ENCODE measurements around the gene NCLN. TPM values are rescaled to one million over a fixed set of nuclear protein-coding genes. Genes with fewer than 3 reads are reported as not detected.
"Not testable (repeated sequence)": the region's sequence is repeated elsewhere in the genome, so short reads cannot be mapped to it uniquely, and the experiment has no call there.

NCLN gene
- total and polyA plus RNA-seq, 9 of the 15 experiments (the other 6 are each of a cell fraction or from before 2014, with no cell fraction given), result 3.8 to 126 (median 39.6) TPM

DNA sequence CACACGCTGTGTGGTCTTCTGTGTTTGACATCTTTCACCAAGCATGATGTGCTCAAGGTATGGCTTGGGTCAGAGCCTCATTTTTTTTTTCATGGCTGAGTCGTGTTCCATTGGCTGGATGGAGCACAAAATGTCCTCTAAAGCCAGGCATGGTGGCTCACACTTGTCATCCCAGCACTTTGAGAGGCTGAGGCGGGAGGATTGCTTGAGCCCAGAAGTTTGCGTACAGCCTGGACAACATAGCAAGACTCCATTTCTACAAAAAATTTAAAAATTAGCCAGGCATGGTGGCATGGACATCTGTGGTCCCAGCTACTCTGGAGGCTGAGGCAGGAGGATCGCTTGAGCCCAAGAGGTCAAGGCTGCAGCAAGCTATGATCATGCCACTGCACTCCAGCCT is 35.8 kb downstream of the NCLN start:
- H2AFZ ChIP-seq (ENCODE audit: low read depth, low read length); ATAC-seq; H3K4me2 ChIP-seq (ENCODE audit: insufficient read depth, low read length); H3K36me3 ChIP-seq (ENCODE audit: control insufficient read depth, insufficient read depth, low read length); H3K9ac ChIP-seq (ENCODE audit: insufficient read depth in 1 of 2, low read depth in 2 of 2, low read length in 2 of 2); H4K20me1 ChIP-seq (replicated peaks; ENCODE audit: control insufficient read depth, insufficient read depth, low read length); H3K4me3 ChIP-seq; FAIRE-seq; intact Hi-C loops (cut with micrococcal nuclease); H3K79me2 ChIP-seq (ENCODE audit: control insufficient read depth, insufficient read depth, low read length); BruUV-seq (replicated peaks); CTCF ChIA-PET (ENCODE audit: low intra/inter-chr PET ratio); DNase-seq (ENCODE audit: extremely low read depth in 1 of 4, low spot score in 3 of 4); H3K27ac ChIP-seq (ENCODE audit: extremely low read depth, low read depth, low read length); H3K9me3 ChIP-seq (replicated peaks; ENCODE audit: control insufficient read depth, insufficient read depth, low read depth, low read length); in situ Hi-C loops (cut with MboI); H3K9me1 ChIP-seq (ENCODE audit: control insufficient read depth, insufficient read depth, low read length): not testable (repeated sequence)
- H3K27me3 ChIP-seq (ENCODE audit: control insufficient read depth in 2 of 2, insufficient read depth in 2 of 2, low read length in 2 of 2), result peaks cover 0 to 10% of the 10 kb centered on the region in 2 experiments; a peak in 2 of 5 replicates
- WGBS (ENCODE audit: insufficient coverage, low coverage, missing lambda C conversion rate), result 9% methylated on average over 5 of the region's 5 CpGs
- TF ChIP-seq ZNF121 (CRISPR knock-in tag; conservative IDR thresholded peaks at IDR 0.05), result peak; percentile 71
- peaks cover 0 to 23% of the 10 kb centered on the region in 2 experiments; a peak in 2 of 5 replicates for H3K4me1 ChIP-seq (replicated peaks in 1 of 2; ENCODE audit: control insufficient read depth in 2 of 2, insufficient read depth in 2 of 2, low read length in 2 of 2)
- POLR2A ChIA-PET, result interaction anchor here (0.7 kb wide), 1 partner anchor 154 kb away, joined by 3 read pairs; no protein-coding TSS in a partner anchor

DNA sequence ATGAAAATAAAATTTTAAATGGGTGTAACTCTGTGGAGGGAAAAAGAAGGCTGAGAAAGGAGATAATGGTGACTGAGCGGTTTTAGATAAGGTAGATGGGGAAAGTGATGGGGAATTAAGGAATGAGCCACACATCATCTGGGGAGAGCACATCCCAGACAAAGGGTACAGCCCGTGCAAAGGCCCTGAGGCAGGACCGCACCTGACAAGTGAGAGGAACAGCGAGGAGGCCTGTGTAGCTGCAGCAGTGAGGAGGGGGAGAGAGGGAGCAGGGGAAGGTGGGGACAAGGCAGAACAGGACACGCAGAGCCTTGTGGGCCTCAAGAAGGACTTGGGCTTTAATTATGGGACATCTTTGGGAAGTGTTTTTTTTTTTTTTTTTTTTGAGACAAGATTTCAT is 37.0 kb downstream of the NCLN start:
- CTCF ChIA-PET (ENCODE audit: low intra/inter-chr PET ratio), result no interaction called here
- in situ Hi-C loops (cut with MboI), result no loop called here
- Histone ChIP-seq H3K9ac (ENCODE audit: insufficient read depth in 1 of 2, low read depth in 2 of 2, low read length in 2 of 2) (no peak overlapping the region), H4K20me1 (replicated peaks; ENCODE audit: control insufficient read depth, insufficient read depth, low read length) (no peaks in the 10 kb centered on the region; the same call in 1 of the 2 replicates), H3K36me3 (ENCODE audit: control insufficient read depth, insufficient read depth, low read length) (no peaks in the 10 kb centered on the region), H3K9me1 (ENCODE audit: control insufficient read depth, insufficient read depth, low read length) (no peaks in the 10 kb centered on the region), H3K4me3 (no peak overlapping the region), H3K79me2 (ENCODE audit: control insufficient read depth, insufficient read depth, low read length) (no peaks in the 10 kb centered on the region), H3K4me1 (replicated peaks in 1 of 2; ENCODE audit: control insufficient read depth in 2 of 2, insufficient read depth in 2 of 2, low read length in 2 of 2) (peaks cover 0 to 24% of the 10 kb centered on the region in 2 experiments; a peak in 2 of 5 replicates), H2AFZ (ENCODE audit: low read depth, low read length) (no peak overlapping the region), H3K27me3 (ENCODE audit: control insufficient read depth in 2 of 2, insufficient read depth in 2 of 2, low read length in 2 of 2) (peaks cover 3 to 21% of the 10 kb centered on the region in 2 experiments; a peak in 2 of 5 replicates), H3K4me2 (ENCODE audit: insufficient read depth, low read length) (no peak overlapping the region), H3K9me3 (replicated peaks; ENCODE audit: control insufficient read depth, insufficient read depth, low read depth, low read length) (no peaks in the 10 kb centered on the region), H3K27ac (ENCODE audit: extremely low read depth, low read depth, low read length) (no peak overlapping the region)
- no peak for DNase-seq (ENCODE audit: extremely low read depth in 1 of 4, low spot score in 3 of 4)
- intact Hi-C loops (cut with micrococcal nuclease), result no loop called here
- peak; percentile 69 to 75 for TF ChIP-seq KDM1A (IDR thresholded peaks at IDR 0.05)
- TF ChIP-seq PURB (CRISPR knock-in tag; IDR thresholded peaks at IDR 0.05; ENCODE audit: low read depth), result no peak
- TF ChIP-seq BCOR (IDR thresholded peaks at IDR 0.05), result peak; percentile 89
- TF ChIP-seq ZKSCAN8 (CRISPR knock-in tag; IDR thresholded peaks at IDR 0.05), result no peak
- TF ChIP-seq RBM25 (IDR thresholded peaks at IDR 0.05; ENCODE audit: low read depth, low read length, severe bottlenecking), result peak; percentile 86
- peak; percentile 88 for TF ChIP-seq SMARCA5 (IDR thresholded peaks at IDR 0.05)
- no peak for TF ChIP-seq CHCHD3 (CRISPR knock-in tag; IDR thresholded peaks at IDR 0.05)
- WGBS (ENCODE audit: insufficient coverage, low coverage, missing lambda C conversion rate), result 13% methylated on average over 5 of the region's 5 CpGs
- BruUV-seq (replicated peaks), result no TSS peak
- FAIRE-seq, result no peak
- no peak for ATAC-seq
- POLR2A ChIA-PET, result no interaction called here
